RWPE2 (cell line): ENCODE measurements around the gene SWSAP1.
"Not testable (repeated sequence)": the region's sequence is repeated elsewhere in the genome, so short reads cannot be mapped to it uniquely, and the experiment has no call there.

Experiments
- ATAC-seq: fragments of 200-7000 bp; cut with Tn5 transposase; 3 replicates; pipeline ENCODE4 v1.9.1; 2021; ENCODE audit warnings: low read depth
- DNase-seq: peaks from one replicate; pipeline ENCODE4 v3.0.0-alpha.2; 2020; ENCODE audit warnings: low spot score
- H3K27ac ChIP-seq: fragments of 450-650 bp; 2 replicates; pipeline ENCODE4 v1.5.1; 2017; ENCODE audit warnings: mild to moderate bottlenecking; ENCODE audit not compliant: poor library complexity, severe bottlenecking
- H3K27me3 ChIP-seq: fragments of 250-450 bp; sonication (Bioruptor Pico); 2 replicates; pipeline ENCODE4 v1.5.1; 2021; ENCODE audit warnings: mild to moderate bottlenecking, moderate library complexity; ENCODE audit not compliant: insufficient read depth, poor library complexity, severe bottlenecking
- H3K36me3 ChIP-seq: fragments of 250-450 bp; sonication (Bioruptor Pico); 2 replicates; pipeline ENCODE4 v1.5.1; 2020; ENCODE audit warnings: low read depth, mild to moderate bottlenecking, moderate library complexity
- H3K4me1 ChIP-seq: fragments of 250-450 bp; sonication (Bioruptor Pico); 2 replicates; pipeline ENCODE4 v1.5.1; 2021; ENCODE audit warnings: mild to moderate bottlenecking, moderate library complexity; ENCODE audit not compliant: insufficient read depth, poor library complexity, severe bottlenecking
- H3K4me3 ChIP-seq: fragments of 250-450 bp; sonication (Bioruptor Pico); 2 replicates; pipeline ENCODE4 v1.5.1; 2021; ENCODE audit warnings: mild to moderate bottlenecking, moderate library complexity; ENCODE audit not compliant: severe bottlenecking
- H3K9me3 ChIP-seq: fragments of 250-450 bp; sonication (Bioruptor Pico); 2 replicates; pipeline ENCODE4 v1.5.1; 2021; ENCODE audit warnings: mild to moderate bottlenecking, moderate library complexity; ENCODE audit not compliant: severe bottlenecking
- CTCF ChIP-seq: fragments of 450-650 bp; IDR thresholded peaks from one replicate; pipeline ENCODE4 v1.5.1; 2017; ENCODE audit warnings: mild to moderate bottlenecking, moderate library complexity; ENCODE audit not compliant: poor library complexity, severe bottlenecking

The SWSAP1 gene

GRCh38 chr19:11345122-11345803, 29.2 kb upstream of the SWSAP1 start:
- TF ChIP-seq CTCF, result no peak
- Histone ChIP-seq H3K27me3 (no peaks in the 10 kb centered on the region), H3K4me1 (peaks cover 10% of the 10 kb centered on the region), H3K36me3 (no peaks in the 10 kb centered on the region), H3K27ac (peak overlapping the region; percentile 44), H3K4me3 (peak overlapping the region; percentile 61), H3K9me3 (peaks cover 5% of the 10 kb centered on the region)
- DNase-seq (no peak), ATAC-seq (no peak)

- DNase-seq (peak; percentile 98), ATAC-seq (peak; percentile 83)
- H3K4me1 ChIP-seq, result peaks cover 10% of the 10 kb centered on the region
- no peak for TF ChIP-seq CTCF
- H3K4me3 ChIP-seq, result peak within 1 kb of the TSS; percentile 61
- no peaks in the 10 kb centered on the region for H3K36me3 ChIP-seq
- H3K27me3 ChIP-seq, result no peaks in the 10 kb centered on the region
- H3K27ac ChIP-seq, result peak within 1 kb of the TSS; percentile 44
- H3K9me3 ChIP-seq, result peaks cover 5% of the 10 kb centered on the region
These were observed 28.1 kb upstream of the SWSAP1 start, which contains the start of the genes CCDC159 and TMEM205 for GRCh38 chr19:11346104-11346940. Gene CCDC159 (plus strand): TSS chr19:11346519. CDS start chr19:11346607, 88 bp downstream. Gene TMEM205 (minus strand): TSS chr19:11346268. CDS start chr19:11345619, 649 bp downstream.

- no peak for ATAC-seq
- peaks cover 10% of the 10 kb centered on the region for H3K4me1 ChIP-seq
- DNase-seq, result no peak
- no peak overlapping the region for H3K4me3 ChIP-seq
- no peak for TF ChIP-seq CTCF
- peaks cover 5% of the 10 kb centered on the region for H3K9me3 ChIP-seq
- H3K36me3 ChIP-seq, result no peaks in the 10 kb centered on the region
- H3K27me3 ChIP-seq, result no peaks in the 10 kb centered on the region
- no peak overlapping the region for H3K27ac ChIP-seq
These were observed 26.9 kb upstream of the SWSAP1 start for GRCh38 chr19:11347546-11348039.

GRCh38 chr19:11349171-11349570, 25.3 kb upstream of the SWSAP1 start:
- Histone ChIP-seq H3K4me1 (peaks cover 7% of the 10 kb centered on the region), H3K27me3 (no peaks in the 10 kb centered on the region), H3K9me3 (peaks cover 5% of the 10 kb centered on the region), H3K27ac (no peak overlapping the region), H3K4me3 (no peak overlapping the region), H3K36me3 (no peaks in the 10 kb centered on the region)
- no peak for TF ChIP-seq CTCF
- no peak for ATAC-seq
- DNase-seq, result no peak

GRCh38 chr19:11354102-11354501, 20.4 kb upstream of the SWSAP1 start:
- H3K27ac ChIP-seq, DNase-seq, H3K4me3 ChIP-seq, H3K36me3 ChIP-seq, H3K9me3 ChIP-seq, H3K4me1 ChIP-seq, ATAC-seq, H3K27me3 ChIP-seq: not testable (repeated sequence)
